PC-9 (cell line): ENCODE data around the gene ANO1. TPM values are rescaled to one million over a fixed set of nuclear protein-coding genes. Genes with fewer than 3 reads are reported as not detected.

Source experiments
- BruUV-seq: library from RNA; stranded (reverse); fragments of 400-500 nt; replicated peaks from 2 replicates; lab custom pipeline; 2021; lab: Mats Ljungman, UMichigan
- CTCF ChIA-PET: fragments of 300-600 bp; sonication (Branson Sonifier 250); formaldehyde crosslinking; loops from one replicate; lab custom pipeline; 2022; ENCODE audit warnings: antibody characterized with exemption; lab: Charles Lee
- POLR2A ChIA-PET: fragments of 300-600 bp; sonication (Branson Sonifier 250); formaldehyde crosslinking; loops from one replicate; lab custom pipeline; 2022; ENCODE audit warnings: antibody characterized with exemption; ENCODE audit not compliant: unreplicated experiment; lab: Charles Lee
- DNase-seq, 2 experiments: peaks; one replicate each; pipeline versions ENCODE4 v3.0.0 to v3.0.0-alpha.2; 2015 to 2022; ENCODE audit warnings: mixed read lengths in 1 of 2
- H2AFZ ChIP-seq: fragments of 200-600 bp; sonication (generic); 2 replicates; pipeline ENCODE4 v1.8.1; 2017; ENCODE audit warnings: antibody characterized with exemption
- H3F3A ChIP-seq: fragments of 200-600 bp; sonication (generic); 2 replicates; pipeline ENCODE4 v1.8.1; 2017; ENCODE audit warnings: antibody characterized with exemption, mild to moderate bottlenecking, low read depth; ENCODE audit not compliant: insufficient read depth
- H3K27ac ChIP-seq: fragments of 200-600 bp; sonication (generic); 2 replicates; pipeline ENCODE4 v1.6.1; 2016; ENCODE audit warnings: mixed run types
- H3K27me3 ChIP-seq: fragments of 200-600 bp; sonication (generic); 2 replicates; pipeline ENCODE4 v1.6.1; 2016; ENCODE audit warnings: low read depth, mixed run types; ENCODE audit not compliant: insufficient read depth
- H3K36me3 ChIP-seq: fragments of 200-600 bp; sonication (generic); 2 replicates; pipeline ENCODE4 v1.6.1; 2016; ENCODE audit warnings: low read depth, mixed run types
- H3K4me1 ChIP-seq: fragments of 200-600 bp; sonication (generic); replicated peaks from 2 replicates; pipeline ENCODE4 v1.6.1; 2016; ENCODE audit warnings: mixed run types; ENCODE audit not compliant: insufficient read depth
- H3K4me2 ChIP-seq: fragments of 200-600 bp; sonication (generic); 2 replicates; pipeline ENCODE4 v1.6.1; 2017; ENCODE audit warnings: mixed run types
- H3K4me3 ChIP-seq: fragments of 200-600 bp; sonication (generic); 2 replicates; pipeline ENCODE4 v1.6.1; 2016; ENCODE audit warnings: mixed run types
- H3K79me2 ChIP-seq: fragments of 200-600 bp; sonication (generic); 2 replicates; pipeline ENCODE4 v1.6.1; 2017; ENCODE audit warnings: low read depth, mixed run types
- H3K9me2 ChIP-seq: fragments of 200-600 bp; sonication (generic); 2 replicates; pipeline ENCODE4 v1.8.1; 2017; ENCODE audit warnings: mild to moderate bottlenecking; ENCODE audit not compliant: insufficient read depth
- H3K9me3 ChIP-seq: fragments of 200-600 bp; sonication (generic); 2 replicates; pipeline ENCODE4 v1.8.1; 2016; ENCODE audit warnings: low read depth; ENCODE audit not compliant: insufficient read depth
- H4K20me1 ChIP-seq: fragments of 200-600 bp; sonication (generic); 2 replicates; pipeline ENCODE4 v1.8.1; 2017; ENCODE audit not compliant: insufficient read depth
- EZH2 ChIP-seq: fragments of 200-600 bp; sonication (generic); IDR thresholded peaks from 2 replicates; pipeline ENCODE4 v1.8.0; 2017; ENCODE audit warnings: antibody characterized with exemption, low read depth
- intact Hi-C: fragments of 100-400 bp; cut with micrococcal nuclease; formaldehyde crosslinking; loops from one replicate; pipeline ENCODE4 v1.10.0; 2022; ENCODE audit not compliant: unreplicated experiment
- total RNA-seq: library from RNA; stranded (reverse); gene quantifications from 2 replicates; pipeline ENCODE4 v1.2.3, GENCODE V29; 2021
- TF ChIP-seq, protein P1 (sequence below): fragments of 200-600 bp; sonication (generic); conservative IDR thresholded peaks from 2 replicates; pipeline ENCODE4 v1.6.1; 2017; ENCODE audit warnings: mixed run types, antibody characterized with exemption, mild to moderate bottlenecking, moderate library complexity

The ANO1 gene
- total RNA-seq, 1 experiment from 2014 or later, result 107 TPM

DNA sequence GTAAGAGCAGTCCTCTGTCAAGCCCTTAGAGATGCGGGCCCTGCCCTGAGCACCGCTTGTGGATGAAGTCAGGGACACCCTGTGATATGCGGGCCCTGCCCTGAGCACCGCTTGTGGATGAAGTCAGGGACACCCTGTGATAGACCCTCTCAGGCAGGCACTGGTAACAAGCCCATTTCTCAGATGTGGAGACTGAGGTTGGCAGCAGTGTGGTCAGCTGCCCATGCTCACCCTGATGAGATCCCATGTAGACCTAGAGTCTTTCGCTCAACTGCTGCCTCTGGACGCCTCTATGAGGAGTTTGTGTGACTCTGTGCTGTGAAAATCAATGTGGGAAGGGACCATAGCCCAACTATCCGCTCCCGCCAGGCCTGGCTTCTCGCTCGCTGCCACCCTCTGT is 66.1 kb downstream of the ANO1 start:
- Histone ChIP-seq H4K20me1 (peaks cover 42% of the 10 kb centered on the region), H3K27ac (no peak overlapping the region), H3K9me3 (no peaks in the 10 kb centered on the region), H3K79me2 (no peaks in the 10 kb centered on the region), H2AFZ (no peak overlapping the region), H3K4me2 (no peak overlapping the region), H3K27me3 (no peaks in the 10 kb centered on the region), H3K4me3 (no peak overlapping the region), H3F3A (peaks cover 90% of the 10 kb centered on the region), H3K36me3 (peaks cover 54% of the 10 kb centered on the region), H3K4me1 (peaks cover 23% of the 10 kb centered on the region), H3K9me2 (no peaks in the 10 kb centered on the region)
- CTCF ChIA-PET, result no interaction called here
- DNase-seq, result no peak
- BruUV-seq, result no TSS peak
- TF ChIP-seq EZH2, result no peak
- TF ChIP-seq, protein P1, sequence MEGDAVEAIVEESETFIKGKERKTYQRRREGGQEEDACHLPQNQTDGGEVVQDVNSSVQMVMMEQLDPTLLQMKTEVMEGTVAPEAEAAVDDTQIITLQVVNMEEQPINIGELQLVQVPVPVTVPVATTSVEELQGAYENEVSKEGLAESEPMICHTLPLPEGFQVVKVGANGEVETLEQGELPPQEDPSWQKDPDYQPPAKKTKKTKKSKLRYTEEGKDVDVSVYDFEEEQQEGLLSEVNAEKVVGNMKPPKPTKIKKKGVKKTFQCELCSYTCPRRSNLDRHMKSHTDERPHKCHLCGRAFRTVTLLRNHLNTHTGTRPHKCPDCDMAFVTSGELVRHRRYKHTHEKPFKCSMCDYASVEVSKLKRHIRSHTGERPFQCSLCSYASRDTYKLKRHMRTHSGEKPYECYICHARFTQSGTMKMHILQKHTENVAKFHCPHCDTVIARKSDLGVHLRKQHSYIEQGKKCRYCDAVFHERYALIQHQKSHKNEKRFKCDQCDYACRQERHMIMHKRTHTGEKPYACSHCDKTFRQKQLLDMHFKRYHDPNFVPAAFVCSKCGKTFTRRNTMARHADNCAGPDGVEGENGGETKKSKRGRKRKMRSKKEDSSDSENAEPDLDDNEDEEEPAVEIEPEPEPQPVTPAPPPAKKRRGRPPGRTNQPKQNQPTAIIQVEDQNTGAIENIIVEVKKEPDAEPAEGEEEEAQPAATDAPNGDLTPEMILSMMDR, result no peak
- POLR2A ChIA-PET, result no interaction called here
- intact Hi-C loops, result loop anchor here (5.0 kb wide), 2 partner anchors 197 to 227 kb away; no protein-coding TSS in a partner anchor

DNA sequence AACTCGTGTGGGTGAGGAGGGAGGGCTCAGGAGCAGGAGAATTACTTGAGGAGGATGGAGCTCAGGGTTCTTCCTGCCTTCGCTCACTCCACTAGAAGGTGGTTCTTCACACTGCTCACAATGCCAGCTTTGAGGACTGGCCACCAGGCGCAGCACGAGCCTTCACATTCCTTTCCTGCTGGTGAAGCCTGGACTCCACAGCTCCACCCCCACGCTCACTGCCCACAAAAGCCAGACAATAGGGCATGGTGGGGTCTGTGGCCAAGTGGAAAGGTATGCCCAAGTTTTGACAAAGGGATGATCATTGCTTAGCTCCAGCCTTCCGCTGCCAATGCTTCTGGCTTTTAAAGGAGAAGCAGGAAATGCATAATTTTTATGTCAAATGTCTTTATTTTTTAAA is 67.0 kb downstream of the ANO1 start:
- H3K27me3 ChIP-seq, result no peaks in the 10 kb centered on the region
- peaks cover 57% of the 10 kb centered on the region for H3K36me3 ChIP-seq
- no peak overlapping the region for H3K27ac ChIP-seq
- ChIA-PET POLR2A (interaction anchor here (0.6 kb wide), 2 partner anchors 80 to 1669 kb away, joined by 3 to 4 read pairs; no protein-coding TSS in a partner anchor), CTCF (no interaction called here)
- no peaks in the 10 kb centered on the region for H3K9me2 ChIP-seq
- intact Hi-C loops, result no loop called here
- no peaks in the 10 kb centered on the region for H3K79me2 ChIP-seq
- H2AFZ ChIP-seq, result no peak overlapping the region
- H3K4me3 ChIP-seq, result no peak overlapping the region
- no peak for DNase-seq
- no peaks in the 10 kb centered on the region for H3K9me3 ChIP-seq
- no TSS peak for BruUV-seq
- H4K20me1 ChIP-seq, result peaks cover 48% of the 10 kb centered on the region
- peaks cover 16% of the 10 kb centered on the region for H3K4me1 ChIP-seq
- TF ChIP-seq, protein P1, result no peak
- TF ChIP-seq EZH2, result no peak
- H3F3A ChIP-seq, result peaks cover 91% of the 10 kb centered on the region
- H3K4me2 ChIP-seq, result no peak overlapping the region

- Histone ChIP-seq H3K27ac (no peak overlapping the region), H3K4me2 (no peak overlapping the region), H3F3A (peaks cover 92% of the 10 kb centered on the region), H3K9me2 (no peaks in the 10 kb centered on the region), H3K4me3 (no peak overlapping the region), H3K79me2 (no peaks in the 10 kb centered on the region), H3K9me3 (no peaks in the 10 kb centered on the region), H3K4me1 (peaks cover 10% of the 10 kb centered on the region; the same call in 1 of the 2 replicates), H2AFZ (no peak overlapping the region), H3K36me3 (peaks cover 63% of the 10 kb centered on the region), H3K27me3 (no peaks in the 10 kb centered on the region), H4K20me1 (peaks cover 49% of the 10 kb centered on the region)
- POLR2A ChIA-PET, result interaction anchor here (0.6 kb wide), 2 partner anchors 99 to 1670 kb away, joined by 4 to 8 read pairs; no protein-coding TSS in a partner anchor
- CTCF ChIA-PET, result no interaction called here
- intact Hi-C loops, result no loop called here
- no TSS peak for BruUV-seq
- DNase-seq, result no peak
- TF ChIP-seq EZH2, result no peak
- TF ChIP-seq, protein P1, result no peak
These were observed 67.7 kb downstream of the ANO1 start for GRCh38 chr11:70145841-70146240.
